ENCODE results near the gene ZNF302. TPM values are rescaled to one million over a fixed set of nuclear protein-coding genes. Genes with fewer than 3 reads are reported as not detected.

Gene ZNF302
- polyA plus RNA-seq, 1 experiment: 29.1 TPM

- Histone ChIP-seq H3K4me3 (ENCODE audit: low read depth, low read length) (no peak overlapping the region), H3K27me3 (ENCODE audit: control insufficient read depth, insufficient read depth, low read length) (no peaks in the 10 kb centered on the region), H3K27ac (ENCODE audit: low read depth, low read length) (no peak overlapping the region), H3K9me3 (ENCODE audit: control insufficient read depth, insufficient read depth, low read length) (peaks cover 4% of the 10 kb centered on the region; the same call in 1 of the 2 replicates)
- TF ChIP-seq, protein P1, sequence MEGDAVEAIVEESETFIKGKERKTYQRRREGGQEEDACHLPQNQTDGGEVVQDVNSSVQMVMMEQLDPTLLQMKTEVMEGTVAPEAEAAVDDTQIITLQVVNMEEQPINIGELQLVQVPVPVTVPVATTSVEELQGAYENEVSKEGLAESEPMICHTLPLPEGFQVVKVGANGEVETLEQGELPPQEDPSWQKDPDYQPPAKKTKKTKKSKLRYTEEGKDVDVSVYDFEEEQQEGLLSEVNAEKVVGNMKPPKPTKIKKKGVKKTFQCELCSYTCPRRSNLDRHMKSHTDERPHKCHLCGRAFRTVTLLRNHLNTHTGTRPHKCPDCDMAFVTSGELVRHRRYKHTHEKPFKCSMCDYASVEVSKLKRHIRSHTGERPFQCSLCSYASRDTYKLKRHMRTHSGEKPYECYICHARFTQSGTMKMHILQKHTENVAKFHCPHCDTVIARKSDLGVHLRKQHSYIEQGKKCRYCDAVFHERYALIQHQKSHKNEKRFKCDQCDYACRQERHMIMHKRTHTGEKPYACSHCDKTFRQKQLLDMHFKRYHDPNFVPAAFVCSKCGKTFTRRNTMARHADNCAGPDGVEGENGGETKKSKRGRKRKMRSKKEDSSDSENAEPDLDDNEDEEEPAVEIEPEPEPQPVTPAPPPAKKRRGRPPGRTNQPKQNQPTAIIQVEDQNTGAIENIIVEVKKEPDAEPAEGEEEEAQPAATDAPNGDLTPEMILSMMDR (IDR thresholded peaks at IDR 0.05; ENCODE audit: low read depth, low read length): no peak
- DNase-seq (ENCODE audit: low read depth, low spot score): no peak
- ChIA-PET POLR2A (no interaction called here), CTCF (no interaction called here)
Observed at GRCh38 chr19:34707661-34708060, 30.2 kb downstream of the ZNF302 start.

- ChIA-PET CTCF (interaction anchor here (0.6 to 5.8 kb wide), 12 partner anchors 30 to 212 kb away, joined by 3 to 85 read pairs (median 4); partner anchors contain the start of genes ZNF302 and ZNF599), POLR2A (no interaction called here)
- no peak overlapping the region for H3K27ac ChIP-seq (ENCODE audit: low read depth, low read length)
Observed at GRCh38 chr19:34711890-34712289, 34.4 kb downstream of the ZNF302 start.

DNA sequence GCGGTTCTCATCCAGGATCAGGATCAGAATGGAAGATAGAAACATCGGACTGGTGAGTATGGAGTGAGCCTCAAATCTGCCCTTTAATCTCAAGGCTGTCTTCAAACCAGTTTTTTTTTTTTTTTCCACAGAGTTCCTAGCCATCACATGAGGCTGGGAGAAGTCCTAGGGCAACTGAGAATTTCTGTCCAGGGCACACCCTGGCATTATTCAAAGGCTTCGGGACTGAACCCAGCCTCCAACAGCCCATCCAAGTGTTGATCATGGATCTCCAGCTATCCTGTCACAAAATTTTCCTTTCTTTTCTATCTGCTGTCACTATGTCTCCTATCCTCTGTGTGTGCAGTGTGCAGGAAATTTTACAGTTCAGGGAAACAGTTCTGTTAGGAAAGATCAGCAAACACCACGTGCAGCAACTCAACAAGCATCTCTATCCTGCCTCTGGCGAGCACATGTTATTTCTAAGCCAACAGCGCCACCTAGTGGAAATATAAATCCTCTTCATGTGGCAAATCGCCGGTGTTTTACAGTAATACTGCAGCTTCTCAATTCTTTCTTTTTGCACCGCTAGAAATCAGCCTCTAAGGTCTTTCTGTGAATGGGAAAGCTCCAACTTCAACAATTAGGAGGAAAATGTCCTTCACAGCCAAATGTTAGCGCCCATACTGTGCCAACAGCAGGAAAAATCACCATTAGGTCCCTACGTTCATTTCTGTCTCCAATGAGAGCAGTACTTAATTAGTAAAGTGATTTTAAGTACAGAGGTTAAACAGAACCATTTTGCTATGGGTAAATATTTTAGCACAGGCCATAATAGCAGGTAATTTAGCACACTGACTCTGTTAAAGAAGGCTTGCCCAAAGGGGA lies 35.1 kb downstream of the ZNF302 start:
- peak; percentile 66 for DNase-seq (ENCODE audit: low read depth, low spot score)
- H3K9me3 ChIP-seq (ENCODE audit: control insufficient read depth, insufficient read depth, low read length): peaks cover 6% of the 10 kb centered on the region; the same call in 1 of the 2 replicates
- CTCF ChIA-PET: interaction anchor here (0.5 to 5.8 kb wide), 21 partner anchors 18 to 353 kb away, joined by 3 to 85 read pairs (median 4); partner anchors contain the start of genes ZNF302 and ZNF599
- H3K27me3 ChIP-seq (ENCODE audit: control insufficient read depth, insufficient read depth, low read length): no peaks in the 10 kb centered on the region
- H3K4me3 ChIP-seq (ENCODE audit: low read depth, low read length): no peak overlapping the region
- TF ChIP-seq, protein P1 (IDR thresholded peaks at IDR 0.05; ENCODE audit: low read depth, low read length): peak; percentile 67
- POLR2A ChIA-PET: interaction anchor here (0.6 kb wide), 1 partner anchor 845 kb away, joined by 3 read pairs; no protein-coding TSS in a partner anchor
- no peak overlapping the region for H3K27ac ChIP-seq (ENCODE audit: low read depth, low read length)

More at GRCh38 chr19:34711890-34712289, 34.4 kb downstream of the ZNF302 start:
- H3K4me3 ChIP-seq (ENCODE audit: low read depth, low read length): no peak overlapping the region
- no peaks in the 10 kb centered on the region for H3K27me3 ChIP-seq (ENCODE audit: control insufficient read depth, insufficient read depth, low read length)
- peaks cover 6% of the 10 kb centered on the region; the same call in 1 of the 2 replicates for H3K9me3 ChIP-seq (ENCODE audit: control insufficient read depth, insufficient read depth, low read length)
- TF ChIP-seq, protein P1 (IDR thresholded peaks at IDR 0.05; ENCODE audit: low read depth, low read length): no peak
- DNase-seq (ENCODE audit: low read depth, low spot score): no peak

DNA sequence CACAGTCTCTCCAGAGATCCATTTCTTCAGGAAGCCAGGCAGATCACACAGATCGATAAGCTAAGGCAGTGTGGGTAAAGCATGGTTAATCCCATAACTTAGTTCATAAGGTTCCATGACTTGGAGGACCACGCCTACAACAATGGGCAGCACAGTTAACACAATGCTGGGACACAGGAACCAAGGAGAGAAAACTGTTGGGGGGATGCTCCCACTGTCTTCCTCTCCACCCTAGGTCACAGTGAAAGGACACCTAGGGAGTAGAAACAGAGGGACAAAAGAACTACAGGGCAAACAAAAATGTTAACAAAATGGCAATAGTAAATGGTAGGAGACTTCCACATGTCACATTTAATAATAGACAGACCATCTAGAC lies 35.8 kb downstream of the ZNF302 start:
- no peak overlapping the region for H3K4me3 ChIP-seq (ENCODE audit: low read depth, low read length)
- no peak overlapping the region for H3K27ac ChIP-seq (ENCODE audit: low read depth, low read length)
- CTCF ChIA-PET: interaction anchor here (0.5 to 5.8 kb wide), 14 partner anchors 17 to 354 kb away, joined by 3 to 85 read pairs (median 4); partner anchors contain the start of genes ZNF302 and ZNF599
- no peak for DNase-seq (ENCODE audit: low read depth, low spot score)
- TF ChIP-seq, protein P1 (IDR thresholded peaks at IDR 0.05; ENCODE audit: low read depth, low read length): no peak
- POLR2A ChIA-PET: interaction anchor here (0.6 kb wide), 1 partner anchor 845 kb away, joined by 3 read pairs; no protein-coding TSS in a partner anchor
- H3K27me3 ChIP-seq (ENCODE audit: control insufficient read depth, insufficient read depth, low read length): no peaks in the 10 kb centered on the region
- H3K9me3 ChIP-seq (ENCODE audit: control insufficient read depth, insufficient read depth, low read length): peaks cover 6% of the 10 kb centered on the region; the same call in 1 of the 2 replicates

DNA sequence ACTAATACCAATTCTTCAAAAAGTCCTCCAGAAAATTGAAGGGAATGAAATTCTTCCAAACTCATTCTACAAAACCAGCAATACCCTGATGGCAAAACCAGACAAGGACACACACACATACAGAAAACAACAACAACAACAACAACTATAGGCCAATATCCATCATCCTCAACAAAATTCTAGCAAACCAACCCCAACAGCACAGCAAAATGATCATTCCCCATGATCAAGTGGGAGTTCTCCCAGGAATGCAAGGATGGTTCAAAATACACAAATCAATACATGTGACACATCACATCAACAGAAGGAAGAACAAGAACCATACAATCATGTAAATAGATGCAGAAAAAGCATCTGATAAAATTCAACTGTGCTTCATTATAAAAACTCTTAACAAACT lies 37.9 kb downstream of the ZNF302 start:
- no peaks in the 10 kb centered on the region for H3K27me3 ChIP-seq (ENCODE audit: control insufficient read depth, insufficient read depth, low read length)
- no peak overlapping the region for H3K4me3 ChIP-seq (ENCODE audit: low read depth, low read length)
- DNase-seq (ENCODE audit: low read depth, low spot score): no peak
- POLR2A ChIA-PET: no interaction called here
- H3K27ac ChIP-seq (ENCODE audit: low read depth, low read length): no peak overlapping the region
- TF ChIP-seq, protein P1 (IDR thresholded peaks at IDR 0.05; ENCODE audit: low read depth, low read length): no peak
- peaks cover 6% of the 10 kb centered on the region; the same call in 1 of the 2 replicates for H3K9me3 ChIP-seq (ENCODE audit: control insufficient read depth, insufficient read depth, low read length)
- CTCF ChIA-PET: no interaction called here

Measured in AG04450 (cell line).